ENCODE data around the gene ZNF267.
"Not testable (repeated sequence)": the region's sequence is repeated elsewhere in the genome, so short reads cannot be mapped to it uniquely, and the experiment has no call there.

GRCh38 chr16:31892111-31892510 lies 18.5 kb downstream of the ZNF267 start:
- TF ChIP-seq CTCF (IDR thresholded peaks at IDR 0.05; ENCODE audit: poor library complexity, severe bottlenecking); RAD21 (conservative IDR thresholded peaks at IDR 0.05); POLR2AphosphoS5 (IDR thresholded peaks at IDR 0.05); MXI1 (conservative IDR thresholded peaks at IDR 0.05; ENCODE audit: poor library complexity, severe bottlenecking); EZH2 (IDR thresholded peaks at IDR 0.05; ENCODE audit: borderline replicate concordance, insufficient read depth, low read length, poor library complexity, severe bottlenecking): not testable (repeated sequence)
- TF ChIP-seq, protein P1, sequence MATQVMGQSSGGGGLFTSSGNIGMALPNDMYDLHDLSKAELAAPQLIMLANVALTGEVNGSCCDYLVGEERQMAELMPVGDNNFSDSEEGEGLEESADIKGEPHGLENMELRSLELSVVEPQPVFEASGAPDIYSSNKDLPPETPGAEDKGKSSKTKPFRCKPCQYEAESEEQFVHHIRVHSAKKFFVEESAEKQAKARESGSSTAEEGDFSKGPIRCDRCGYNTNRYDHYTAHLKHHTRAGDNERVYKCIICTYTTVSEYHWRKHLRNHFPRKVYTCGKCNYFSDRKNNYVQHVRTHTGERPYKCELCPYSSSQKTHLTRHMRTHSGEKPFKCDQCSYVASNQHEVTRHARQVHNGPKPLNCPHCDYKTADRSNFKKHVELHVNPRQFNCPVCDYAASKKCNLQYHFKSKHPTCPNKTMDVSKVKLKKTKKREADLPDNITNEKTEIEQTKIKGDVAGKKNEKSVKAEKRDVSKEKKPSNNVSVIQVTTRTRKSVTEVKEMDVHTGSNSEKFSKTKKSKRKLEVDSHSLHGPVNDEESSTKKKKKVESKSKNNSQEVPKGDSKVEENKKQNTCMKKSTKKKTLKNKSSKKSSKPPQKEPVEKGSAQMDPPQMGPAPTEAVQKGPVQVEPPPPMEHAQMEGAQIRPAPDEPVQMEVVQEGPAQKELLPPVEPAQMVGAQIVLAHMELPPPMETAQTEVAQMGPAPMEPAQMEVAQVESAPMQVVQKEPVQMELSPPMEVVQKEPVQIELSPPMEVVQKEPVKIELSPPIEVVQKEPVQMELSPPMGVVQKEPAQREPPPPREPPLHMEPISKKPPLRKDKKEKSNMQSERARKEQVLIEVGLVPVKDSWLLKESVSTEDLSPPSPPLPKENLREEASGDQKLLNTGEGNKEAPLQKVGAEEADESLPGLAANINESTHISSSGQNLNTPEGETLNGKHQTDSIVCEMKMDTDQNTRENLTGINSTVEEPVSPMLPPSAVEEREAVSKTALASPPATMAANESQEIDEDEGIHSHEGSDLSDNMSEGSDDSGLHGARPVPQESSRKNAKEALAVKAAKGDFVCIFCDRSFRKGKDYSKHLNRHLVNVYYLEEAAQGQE (IDR thresholded peaks at IDR 0.05; ENCODE audit: borderline replicate concordance) = not testable (repeated sequence)

Measured in neural cell (in vitro differentiated cells).